Prostate gland (tissue), 2 donors: ENCODE measurements around the gene CRYBB1. TPM values are rescaled to one million over a fixed set of nuclear protein-coding genes. Genes with fewer than 3 reads are reported as not detected.

Experiments
- DNase-seq: peaks from one replicate; pipeline ENCODE4 v3.0.0-alpha.2; 2019; ENCODE audit warnings: low spot score
- H3K27ac ChIP-seq, 2 donors: fragments of 200-600 bp; sonication (generic); 2 replicates each; pipeline ENCODE4 v1.5.1; 2017 to 2019
- H3K27me3 ChIP-seq: fragments of 200-600 bp; sonication (generic); replicated peaks from 2 replicates; pipeline ENCODE4 v1.5.1; 2019; ENCODE audit not compliant: insufficient read depth
- H3K36me3 ChIP-seq, 2 donors: fragments of 200-600 bp; sonication (generic); 1 replicate in 1 of 2; 2 replicates in 1 of 2; pipeline versions ENCODE4 v1.5.1 to v1.8.1; 2017 to 2019
- H3K4me1 ChIP-seq: fragments of 200-600 bp; sonication (generic); replicated peaks from 2 replicates; pipeline ENCODE4 v1.5.1; 2019
- H3K4me3 ChIP-seq, 2 donors: fragments of 200-600 bp; sonication (generic); 2 replicates each; pipeline ENCODE4 v1.5.1; 2017 to 2019
- H3K9me3 ChIP-seq: fragments of 200-600 bp; sonication (generic); 2 replicates; pipeline ENCODE4 v1.5.1; 2017
- POLR2A ChIP-seq: fragments of 450-650 bp; IDR thresholded peaks from one replicate; pipeline ENCODE4 v1.6.1; 2016; ENCODE audit warnings: antibody characterized with exemption, mild to moderate bottlenecking
- POLR2AphosphoS5 ChIP-seq: sonication (generic); formaldehyde crosslinking; IDR thresholded peaks from one replicate; pipeline ENCODE4 v1.6.1; 2017; ENCODE audit warnings: antibody characterized with exemption
- WGBS: methylation state at CpG from one replicate; pipeline ENCODE4 v1.1.5; 2018; 5-methylcytosine and 5-hydroxymethylcytosine counted together
- intact Hi-C: fragments of 100-400 bp; cut with DNase I; formaldehyde crosslinking; loops from one replicate; pipeline ENCODE4 v1.14.2; 2022
- total RNA-seq, 2 donors: library from RNA; depleted of rRNA; stranded (reverse); fragments of >200 nt; gene quantifications; one replicate each; pipeline ENCODE4 v1.1.0, GENCODE V29; 2016
- TF ChIP-seq, protein P1 (sequence below), 4 experiments: fragments of 200-600 bp in 2 of 4; fragments of 450-650 bp in 2 of 4; sonication (generic) in 2 of 4; IDR thresholded peaks; 1 replicate in 3 of 4; 2 replicates in 1 of 4; pipeline ENCODE4 v1.5.1; 2016 to 2019; ENCODE audit warnings: antibody characterized with exemption in 4 of 4, mild to moderate bottlenecking in 2 of 4, moderate library complexity in 2 of 4

The CRYBB1 gene
- under 1 TPM in 1 of 2 donors, not detected in 1; 0.36 TPM for total RNA-seq

DNA sequence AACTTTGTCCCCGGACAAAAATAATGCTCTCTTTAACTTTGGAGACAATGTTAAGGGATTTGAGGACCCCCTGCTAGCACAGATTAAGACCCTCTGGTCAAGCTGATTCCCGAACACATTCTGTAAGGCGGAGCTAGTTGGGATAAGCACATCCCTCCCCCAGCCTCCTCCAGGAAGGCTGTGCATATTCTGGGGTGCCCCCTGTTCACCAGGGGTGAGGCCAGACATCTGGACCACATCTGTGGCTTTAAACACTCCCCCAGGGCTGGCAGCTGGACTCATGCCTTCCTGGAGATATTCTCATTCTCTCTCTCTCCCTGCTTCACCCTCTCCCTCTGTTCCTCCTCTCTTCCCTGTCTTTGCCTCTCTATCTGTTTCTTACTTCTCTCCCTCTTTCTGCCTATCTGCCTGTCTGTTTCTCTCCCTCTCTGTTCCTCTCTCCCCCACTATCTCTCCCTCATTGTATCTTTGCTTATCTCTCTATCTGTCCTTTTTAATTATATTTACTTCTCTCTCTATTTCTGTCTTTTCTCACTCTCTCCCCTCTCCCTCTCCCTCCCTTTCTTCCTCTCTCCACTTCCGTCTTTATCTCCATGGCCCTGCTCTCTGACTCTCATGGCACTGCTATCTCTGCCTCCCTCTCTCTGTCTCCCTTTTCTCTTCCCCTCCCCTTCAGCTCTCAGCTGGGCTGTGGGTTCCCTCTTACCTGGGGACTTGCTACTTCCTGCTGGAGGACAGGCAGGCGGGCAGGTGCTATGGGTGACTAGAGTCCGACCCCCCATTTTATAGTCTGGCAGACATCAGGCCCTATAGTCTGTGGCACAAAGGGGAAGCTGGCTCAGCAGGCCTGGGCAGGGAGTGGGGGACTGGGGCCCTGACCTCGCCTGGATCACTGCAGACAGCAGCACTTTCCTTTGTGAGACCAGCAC, at the start of gene CRYBB1:
Gene CRYBB1, minus strand, starts transcription at position 757 of the 929 bp plus-strand sequence. CDS start 1,708 bp downstream, outside the sequence.
- TF ChIP-seq POLR2A, result no peak
- TF ChIP-seq, protein P1, sequence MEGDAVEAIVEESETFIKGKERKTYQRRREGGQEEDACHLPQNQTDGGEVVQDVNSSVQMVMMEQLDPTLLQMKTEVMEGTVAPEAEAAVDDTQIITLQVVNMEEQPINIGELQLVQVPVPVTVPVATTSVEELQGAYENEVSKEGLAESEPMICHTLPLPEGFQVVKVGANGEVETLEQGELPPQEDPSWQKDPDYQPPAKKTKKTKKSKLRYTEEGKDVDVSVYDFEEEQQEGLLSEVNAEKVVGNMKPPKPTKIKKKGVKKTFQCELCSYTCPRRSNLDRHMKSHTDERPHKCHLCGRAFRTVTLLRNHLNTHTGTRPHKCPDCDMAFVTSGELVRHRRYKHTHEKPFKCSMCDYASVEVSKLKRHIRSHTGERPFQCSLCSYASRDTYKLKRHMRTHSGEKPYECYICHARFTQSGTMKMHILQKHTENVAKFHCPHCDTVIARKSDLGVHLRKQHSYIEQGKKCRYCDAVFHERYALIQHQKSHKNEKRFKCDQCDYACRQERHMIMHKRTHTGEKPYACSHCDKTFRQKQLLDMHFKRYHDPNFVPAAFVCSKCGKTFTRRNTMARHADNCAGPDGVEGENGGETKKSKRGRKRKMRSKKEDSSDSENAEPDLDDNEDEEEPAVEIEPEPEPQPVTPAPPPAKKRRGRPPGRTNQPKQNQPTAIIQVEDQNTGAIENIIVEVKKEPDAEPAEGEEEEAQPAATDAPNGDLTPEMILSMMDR (IDR thresholded peaks at IDR 0.05), result no peak
- TF ChIP-seq POLR2AphosphoS5, result no peak
- intact Hi-C loops, result no loop called here
- no peaks in the 10 kb centered on the region for H3K36me3 ChIP-seq
- no peaks in the 10 kb centered on the region for H3K4me1 ChIP-seq
- no peak within 1 kb of the TSS for H3K27ac ChIP-seq
- no peak within 1 kb of the TSS for H3K4me3 ChIP-seq
- 65% methylated on average over 7 of the region's 7 CpGs for WGBS
- no peak for DNase-seq
- no peaks in the 10 kb centered on the region for H3K27me3 ChIP-seq
- no peaks in the 10 kb centered on the region for H3K9me3 ChIP-seq

DNA sequence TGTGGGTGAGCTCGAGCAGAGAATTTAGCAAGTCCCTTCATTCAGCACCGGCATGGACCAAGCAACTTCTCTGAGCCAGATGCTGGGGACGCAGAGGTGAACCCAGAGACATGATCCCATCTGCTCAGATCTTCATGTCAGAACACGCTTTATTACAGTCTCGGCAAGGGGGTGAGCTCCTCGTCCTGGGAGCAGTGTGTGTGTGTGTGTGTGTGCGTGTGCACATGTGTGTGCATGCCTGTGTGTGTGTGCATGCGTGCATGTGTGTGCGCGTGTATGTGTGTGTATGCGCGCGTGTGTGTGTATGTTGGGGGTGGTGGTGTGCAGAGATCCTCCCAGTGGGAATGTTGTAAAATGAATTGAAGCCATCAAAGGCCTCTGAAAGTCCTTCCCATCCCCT, 49.3 kb upstream of the CRYBB1 start:
- 68% methylated on average over 13 of the region's 13 CpGs for WGBS
- TF ChIP-seq POLR2A (no peak), POLR2AphosphoS5 (no peak)
- TF ChIP-seq, protein P1 (IDR thresholded peaks at IDR 0.05), result no peak
- no peak for DNase-seq
- H3K4me3 ChIP-seq, result no peak overlapping the region
- H3K9me3 ChIP-seq, result no peaks in the 10 kb centered on the region
- no peaks in the 10 kb centered on the region for H3K36me3 ChIP-seq
- no peak overlapping the region for H3K27ac ChIP-seq
- H3K4me1 ChIP-seq, result no peaks in the 10 kb centered on the region
- H3K27me3 ChIP-seq, result peaks cover 1% of the 10 kb centered on the region
- intact Hi-C loops, result no loop called here

DNA sequence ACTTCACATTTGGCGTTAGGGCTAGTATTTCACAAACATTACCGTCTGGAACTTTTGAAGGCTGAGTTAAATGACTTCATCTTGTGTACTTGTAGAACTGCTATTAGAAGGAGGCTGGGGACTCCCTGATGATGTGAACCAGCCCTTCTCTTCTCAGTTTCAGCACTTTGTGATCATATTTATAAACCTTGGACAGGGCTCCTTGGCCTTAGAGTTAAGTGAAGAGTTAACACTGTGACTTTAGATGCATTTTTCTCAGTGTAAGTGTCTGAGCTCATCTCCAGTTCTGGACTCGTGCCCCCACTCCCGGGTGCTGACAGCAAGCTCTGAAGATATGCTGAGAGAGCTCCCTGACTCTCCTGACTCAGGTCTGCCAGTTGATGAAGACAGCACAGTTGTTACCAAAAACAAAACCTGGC, 48.0 kb upstream of the CRYBB1 start:
- TF ChIP-seq POLR2A, result no peak
- no peak for TF ChIP-seq POLR2AphosphoS5
- TF ChIP-seq, protein P1 (IDR thresholded peaks at IDR 0.05), result no peak
- Histone ChIP-seq H3K27me3 (peaks cover 4% of the 10 kb centered on the region), H3K4me3 (no peak overlapping the region), H3K36me3 (no peaks in the 10 kb centered on the region), H3K9me3 (no peaks in the 10 kb centered on the region), H3K4me1 (no peaks in the 10 kb centered on the region), H3K27ac (no peak overlapping the region)
- intact Hi-C loops, result no loop called here
- 31% methylated on average over 4 of the region's 4 CpGs for WGBS
- no peak for DNase-seq

DNA sequence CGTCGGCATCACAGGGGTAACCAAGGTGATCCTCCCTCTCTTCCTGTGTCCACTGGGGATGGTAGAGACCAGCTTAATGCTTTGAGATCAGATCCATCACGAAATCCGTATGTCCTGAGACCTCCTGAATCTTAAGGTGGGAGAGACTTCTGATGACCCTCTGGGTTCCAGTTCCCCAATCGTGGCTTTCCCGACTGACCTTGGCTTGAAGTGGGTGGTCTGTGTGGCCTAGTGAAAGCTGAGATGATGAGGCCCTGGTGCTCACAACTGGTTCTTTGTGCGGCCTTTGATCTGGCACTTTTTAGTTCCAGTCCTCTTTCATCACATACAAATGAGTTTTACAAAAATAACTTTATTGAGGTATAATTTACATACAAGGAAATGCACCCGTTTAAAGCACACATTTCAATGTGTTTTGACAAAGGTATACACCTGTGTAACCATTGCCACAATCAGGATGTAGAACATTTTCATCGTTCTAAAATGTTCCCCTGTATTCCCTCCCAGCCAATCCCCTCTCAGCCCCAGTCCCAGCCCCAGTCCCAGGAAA, 45.6 kb upstream of the CRYBB1 start:
- TF ChIP-seq POLR2AphosphoS5 (no peak), POLR2A (no peak)
- TF ChIP-seq, protein P1 (IDR thresholded peaks at IDR 0.05), result no peak
- peaks cover 4% of the 10 kb centered on the region for H3K27me3 ChIP-seq
- no peaks in the 10 kb centered on the region for H3K4me1 ChIP-seq
- no peaks in the 10 kb centered on the region for H3K9me3 ChIP-seq
- intact Hi-C loops, result no loop called here
- H3K27ac ChIP-seq, result no peak overlapping the region
- DNase-seq, result no peak
- WGBS, result 79% methylated on average over 9 of the region's 9 CpGs
- H3K4me3 ChIP-seq, result no peak overlapping the region
- H3K36me3 ChIP-seq, result no peaks in the 10 kb centered on the region
